ENCODE data around the gene PTGIS. TPM values are rescaled to one million over a fixed set of nuclear protein-coding genes. Genes with fewer than 3 reads are reported as not detected.

Gene PTGIS
- total and polyA plus RNA-seq, 2 of the 4 experiments (the other 2 are of a cell fraction) = 1.6 to 2.6 TPM

- Histone ChIP-seq H3K4ac (ENCODE audit: low read depth, low read length) (no peak overlapping the region), H3K14ac (replicated peaks; ENCODE audit: low read depth, low read length) (no peak overlapping the region), H3K56ac (ENCODE audit: extremely low read depth, insufficient read depth, low read length) (no peak overlapping the region), H3K27ac (ENCODE audit: insufficient read depth, low read length) (no peak overlapping the region), H4K8ac (ENCODE audit: low read depth in 2 of 2, low read length in 2 of 2) (no peak overlapping the region), H2BK120ac (ENCODE audit: low read depth, low read length) (no peak overlapping the region), H3K36me3 (ENCODE audit: control insufficient read depth, insufficient read depth, low read length) (no peaks in the 10 kb centered on the region), H3K27me3 (ENCODE audit: control insufficient read depth, insufficient read depth, low read length) (peaks cover 9% of the 10 kb centered on the region), H2AK9ac (replicated peaks; ENCODE audit: low read depth, low read length, poor library complexity) (no peak overlapping the region), H3K9ac (ENCODE audit: low read depth, low read length) (no peak overlapping the region), H2AFZ (replicated peaks; ENCODE audit: low read length, poor library complexity) (no peak overlapping the region), H2BK15ac (ENCODE audit: low read depth, low read length) (no peak overlapping the region), H2BK5ac (ENCODE audit: low read depth, low read length, poor library complexity, severe bottlenecking) (no peak overlapping the region), H3K4me1 (ENCODE audit: control insufficient read depth, insufficient read depth, low read length) (peaks cover 2% of the 10 kb centered on the region; the same call in 1 of the 2 replicates), H3K9me3 (ENCODE audit: control insufficient read depth, insufficient read depth, low read length) (no peaks in the 10 kb centered on the region), H3K23ac (ENCODE audit: low read depth, low read length) (no peak overlapping the region), H3K4me2 (ENCODE audit: low read depth, low read length) (peak overlapping the region; percentile 7; the same call in 1 of the 2 replicates), H3K79me1 (ENCODE audit: low read depth in 1 of 2, low read length in 2 of 2) (no peaks in the 10 kb centered on the region), H3K18ac (ENCODE audit: low read depth, low read length) (no peak overlapping the region), H2AK5ac (ENCODE audit: low read depth, low read length) (no peak overlapping the region), H2BK20ac (ENCODE audit: low read depth, low read length) (no peak overlapping the region), H4K5ac (ENCODE audit: low read depth, low read length) (no peak overlapping the region), H4K91ac (ENCODE audit: insufficient read depth, low read depth, low read length) (no peak overlapping the region), H3K9me1 (ENCODE audit: insufficient read depth, low read length) (no peaks in the 10 kb centered on the region), H3K4me3 (ENCODE audit: insufficient read depth, low read depth, low read length) (no peak overlapping the region), H4K20me1 (ENCODE audit: insufficient read depth, low read length) (peaks cover 3% of the 10 kb centered on the region; the same call in 1 of the 2 replicates)
- in situ Hi-C loops (cut with MboI; ENCODE audit: low sequenced_read_pairs) (loop anchor here (5.0 kb wide), 1 partner anchor 178 kb away; no protein-coding TSS in a partner anchor), intact Hi-C loops (cut with micrococcal nuclease) (no loop called here), dilution Hi-C loops (cut with HindIII; ENCODE audit: low sequenced_read_pairs, unreplicated experiment) (no loop called here)
- ATAC-seq (ENCODE audit: low read depth) (peak; percentile 94), DNase-seq (peak; percentile 83)
- TF ChIP-seq ELK1 (IDR thresholded peaks at IDR 0.05; ENCODE audit: borderline replicate concordance, low read depth, low read length) (no peak), CTCF (conservative IDR thresholded peaks at IDR 0.05; ENCODE audit: low read depth, low read length) (no peak), BHLHE40 (IDR thresholded peaks at IDR 0.05; ENCODE audit: low read depth, low read length) (no peak; the same call in 1 of the 2 replicates), RAD21 (IDR thresholded peaks at IDR 0.05; ENCODE audit: low read length) (no peak), CEBPB (IDR thresholded peaks at IDR 0.05; ENCODE audit: low read depth, low read length) (no peak), MAZ (IDR thresholded peaks at IDR 0.05; ENCODE audit: borderline replicate concordance, low read depth, low read length) (no peak), RFX5 (IDR thresholded peaks at IDR 0.05; ENCODE audit: low read depth, low read length) (no peak), RCOR1 (IDR thresholded peaks at IDR 0.05; ENCODE audit: insufficient replicate concordance, low read length) (no peak), MXI1 (IDR thresholded peaks at IDR 0.05; ENCODE audit: borderline replicate concordance, low read depth, low read length) (no peak; the same call in 1 of the 2 replicates), MAFK (IDR thresholded peaks at IDR 0.05; ENCODE audit: low read depth, low read length) (no peak), FOS (IDR thresholded peaks at IDR 0.05; ENCODE audit: low read depth, low read length) (no peak), NFE2L2 (IDR thresholded peaks at IDR 0.05; ENCODE audit: low read depth, low read length) (no peak), POLR2A (IDR thresholded peaks at IDR 0.05; ENCODE audit: low read depth, low read length) (no peak)
- 19% methylated on average over 4 of the region's 12 CpGs; no CpG with 5 or more reads in 1 of the 2 experiments for WGBS, 2 experiments (ENCODE audit: extremely low coverage in 2 of 2, insufficient read length in 1 of 2)
- CTCF ChIA-PET = interaction anchor here (1.1 to 1.6 kb wide), 2 partner anchors 96 to 176 kb away, joined by 3 to 5 read pairs; no protein-coding TSS in a partner anchor
- no TSS peak for BruUV-seq (replicated peaks)
- POLR2A ChIA-PET (ENCODE audit: unreplicated experiment) = interaction anchor here (0.6 kb wide), 1 partner anchor 88 kb away, joined by 3 read pairs; no protein-coding TSS in a partner anchor
Measured at GRCh38 chr20:49510562-49511122, 57.3 kb downstream of the PTGIS start.
